ENCODE results near the gene TMBIM1.

DNA sequence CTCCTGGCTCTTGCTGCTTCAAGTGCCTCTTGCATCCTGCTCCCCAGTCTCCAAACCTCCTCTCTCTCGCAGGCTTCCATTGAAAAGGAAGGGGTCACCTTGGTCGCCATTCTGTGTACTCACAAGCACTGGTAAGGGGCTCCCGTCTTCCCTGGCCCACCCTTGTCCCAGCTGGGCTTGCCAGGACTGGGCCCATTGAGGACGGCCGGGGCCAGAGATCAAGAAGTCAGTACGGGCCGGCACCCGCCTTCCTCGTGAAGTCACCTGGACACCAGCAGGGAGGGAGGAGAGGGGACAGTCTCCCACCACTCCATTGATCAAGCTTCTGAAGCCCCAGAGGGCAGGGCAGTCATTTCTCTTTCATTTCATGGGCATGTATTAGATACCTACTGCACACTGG lies 48.4 kb upstream of the TMBIM1 start:
- TF ChIP-seq, protein P1, sequence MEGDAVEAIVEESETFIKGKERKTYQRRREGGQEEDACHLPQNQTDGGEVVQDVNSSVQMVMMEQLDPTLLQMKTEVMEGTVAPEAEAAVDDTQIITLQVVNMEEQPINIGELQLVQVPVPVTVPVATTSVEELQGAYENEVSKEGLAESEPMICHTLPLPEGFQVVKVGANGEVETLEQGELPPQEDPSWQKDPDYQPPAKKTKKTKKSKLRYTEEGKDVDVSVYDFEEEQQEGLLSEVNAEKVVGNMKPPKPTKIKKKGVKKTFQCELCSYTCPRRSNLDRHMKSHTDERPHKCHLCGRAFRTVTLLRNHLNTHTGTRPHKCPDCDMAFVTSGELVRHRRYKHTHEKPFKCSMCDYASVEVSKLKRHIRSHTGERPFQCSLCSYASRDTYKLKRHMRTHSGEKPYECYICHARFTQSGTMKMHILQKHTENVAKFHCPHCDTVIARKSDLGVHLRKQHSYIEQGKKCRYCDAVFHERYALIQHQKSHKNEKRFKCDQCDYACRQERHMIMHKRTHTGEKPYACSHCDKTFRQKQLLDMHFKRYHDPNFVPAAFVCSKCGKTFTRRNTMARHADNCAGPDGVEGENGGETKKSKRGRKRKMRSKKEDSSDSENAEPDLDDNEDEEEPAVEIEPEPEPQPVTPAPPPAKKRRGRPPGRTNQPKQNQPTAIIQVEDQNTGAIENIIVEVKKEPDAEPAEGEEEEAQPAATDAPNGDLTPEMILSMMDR (conservative IDR thresholded peaks at IDR 0.05): no peak
- TF ChIP-seq EZH2 (IDR thresholded peaks at IDR 0.05; ENCODE audit: low read depth): no peak
